NB4 (cell line): ENCODE results near the gene ETV6.

Source experiments
- DNase-seq: peaks from one replicate; pipeline ENCODE4 v3.0.0; 2010; ENCODE audit warnings: low read depth
- H3K4me3 ChIP-seq: one replicate; pipeline ENCODE4 v1.5.1; 2011; ENCODE audit warnings: mild to moderate bottlenecking, low read depth, low read length, moderate library complexity
- MYC ChIP-seq: IDR thresholded peaks from 2 replicates; pipeline ENCODE4 v1.6.1; 2011; ENCODE audit warnings: low read depth, low read length
- POLR2A ChIP-seq: IDR thresholded peaks from 2 replicates; pipeline ENCODE4 v1.6.1; 2011; ENCODE audit warnings: mild to moderate bottlenecking; ENCODE audit not compliant: insufficient read length; ENCODE audit errors: extremely low read depth
- TF ChIP-seq, protein P1 (sequence below): IDR thresholded peaks from 2 replicates; pipeline ENCODE4 v1.6.1; 2011; ENCODE audit warnings: low read depth, low read length
- TF ChIP-seq, protein P2 (sequence below): IDR thresholded peaks from one replicate; pipeline ENCODE4 v1.5.1; 2012; ENCODE audit warnings: low read depth, low read length

ETV6 gene

DNA sequence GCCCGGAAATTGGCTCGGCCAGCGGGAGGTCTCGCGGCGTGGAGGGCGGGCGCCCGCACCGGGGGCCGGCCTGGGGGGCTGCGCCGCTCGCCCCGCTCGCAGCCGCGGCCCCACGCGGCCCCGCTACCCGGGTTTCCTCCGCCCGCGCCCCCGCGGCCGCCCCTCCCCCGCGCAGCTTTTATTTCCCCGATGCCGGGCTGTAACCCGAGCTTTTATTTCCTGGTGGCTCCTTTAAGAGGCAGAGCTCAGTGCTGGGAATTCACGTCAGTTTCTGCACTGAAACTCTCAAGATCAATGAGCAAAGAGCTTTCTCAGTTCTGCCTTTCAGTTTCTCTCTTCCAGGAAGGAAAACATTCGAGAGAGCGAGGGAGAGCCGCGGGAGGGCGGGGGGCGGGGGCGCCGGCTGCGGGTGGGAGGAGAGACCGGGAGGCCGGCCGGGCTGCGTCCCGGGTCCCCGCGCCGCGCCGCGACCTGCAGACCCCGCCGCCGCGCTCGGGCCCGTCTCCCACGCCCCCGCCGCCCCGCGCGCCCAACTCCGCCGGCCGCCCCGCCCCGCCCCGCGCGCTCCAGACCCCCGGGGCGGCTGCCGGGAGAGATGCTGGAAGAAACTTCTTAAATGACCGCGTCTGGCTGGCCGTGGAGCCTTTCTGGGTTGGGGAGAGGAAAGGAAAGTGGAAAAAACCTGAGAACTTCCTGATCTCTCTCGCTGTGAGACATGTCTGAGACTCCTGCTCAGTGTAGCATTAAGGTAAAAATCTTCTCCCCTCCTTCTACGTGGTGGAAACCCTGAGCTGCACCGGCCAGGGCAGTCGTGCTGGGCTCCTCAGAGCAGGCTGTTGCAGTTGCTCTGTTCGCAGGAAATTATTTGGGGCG lies at the start of gene ETV6:
Gene ETV6 (plus strand): TSS at position 262 of the 873 bp plus-strand sequence. CDS start 454 bp downstream, at position 716.
- H3K4me3 ChIP-seq: peak within 1 kb of the TSS; percentile 82
- TF ChIP-seq, protein P1, sequence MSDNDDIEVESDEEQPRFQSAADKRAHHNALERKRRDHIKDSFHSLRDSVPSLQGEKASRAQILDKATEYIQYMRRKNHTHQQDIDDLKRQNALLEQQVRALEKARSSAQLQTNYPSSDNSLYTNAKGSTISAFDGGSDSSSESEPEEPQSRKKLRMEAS: no peak
- peak; percentile 17 for TF ChIP-seq POLR2A
- TF ChIP-seq MYC: 0 out of 2 replicates have a peak, but pooled peaks have one; percentile 24
- DNase-seq: peak; percentile 89

DNA sequence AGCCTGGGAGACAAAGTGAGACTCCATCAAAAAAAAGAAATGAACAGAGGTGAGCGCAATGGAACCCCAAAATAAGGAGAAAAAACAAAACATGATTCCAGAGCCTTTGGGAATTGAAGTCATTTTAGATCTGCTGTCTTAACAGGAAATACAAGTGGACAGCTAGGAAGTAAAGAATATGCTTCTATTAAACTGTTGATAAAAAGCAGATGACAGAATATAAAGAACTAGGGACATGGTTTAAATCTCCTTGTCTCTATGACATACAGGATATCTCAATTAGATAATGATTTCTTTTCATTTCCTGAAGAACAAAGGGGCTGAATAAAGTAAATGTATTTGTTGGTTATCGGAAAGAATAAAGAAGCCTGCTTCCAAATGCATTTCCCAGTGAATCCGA lies 49.3 kb upstream of the ETV6 start:
- TF ChIP-seq, protein P1: no peak
- no peak for TF ChIP-seq POLR2A
- no peak for TF ChIP-seq MYC
- TF ChIP-seq, protein P2, sequence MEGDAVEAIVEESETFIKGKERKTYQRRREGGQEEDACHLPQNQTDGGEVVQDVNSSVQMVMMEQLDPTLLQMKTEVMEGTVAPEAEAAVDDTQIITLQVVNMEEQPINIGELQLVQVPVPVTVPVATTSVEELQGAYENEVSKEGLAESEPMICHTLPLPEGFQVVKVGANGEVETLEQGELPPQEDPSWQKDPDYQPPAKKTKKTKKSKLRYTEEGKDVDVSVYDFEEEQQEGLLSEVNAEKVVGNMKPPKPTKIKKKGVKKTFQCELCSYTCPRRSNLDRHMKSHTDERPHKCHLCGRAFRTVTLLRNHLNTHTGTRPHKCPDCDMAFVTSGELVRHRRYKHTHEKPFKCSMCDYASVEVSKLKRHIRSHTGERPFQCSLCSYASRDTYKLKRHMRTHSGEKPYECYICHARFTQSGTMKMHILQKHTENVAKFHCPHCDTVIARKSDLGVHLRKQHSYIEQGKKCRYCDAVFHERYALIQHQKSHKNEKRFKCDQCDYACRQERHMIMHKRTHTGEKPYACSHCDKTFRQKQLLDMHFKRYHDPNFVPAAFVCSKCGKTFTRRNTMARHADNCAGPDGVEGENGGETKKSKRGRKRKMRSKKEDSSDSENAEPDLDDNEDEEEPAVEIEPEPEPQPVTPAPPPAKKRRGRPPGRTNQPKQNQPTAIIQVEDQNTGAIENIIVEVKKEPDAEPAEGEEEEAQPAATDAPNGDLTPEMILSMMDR: no peak
- no peak overlapping the region for H3K4me3 ChIP-seq
- no peak for DNase-seq

DNA sequence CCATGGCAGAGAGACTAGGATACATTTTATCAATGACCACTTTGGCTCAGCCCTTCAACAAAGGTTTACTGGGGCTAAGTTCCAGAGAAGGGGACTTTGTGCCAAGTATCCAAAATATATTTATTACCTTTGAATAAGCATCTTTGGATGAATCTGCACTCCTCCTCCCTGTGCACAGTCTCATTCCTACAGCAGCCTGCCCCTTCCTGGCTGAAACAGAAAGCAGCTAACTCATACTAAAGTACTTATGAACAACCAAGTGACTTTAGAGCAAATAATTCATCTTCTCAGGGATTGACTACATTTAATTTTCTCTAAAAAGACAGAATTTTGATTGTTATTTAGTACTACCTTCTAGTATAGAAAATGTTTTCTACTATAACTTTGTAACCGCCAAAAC lies 47.8 kb upstream of the ETV6 start:
- DNase-seq: no peak
- no peak overlapping the region for H3K4me3 ChIP-seq
- no peak for TF ChIP-seq MYC
- TF ChIP-seq, protein P1: no peak
- no peak for TF ChIP-seq POLR2A
- TF ChIP-seq, protein P2: no peak

GRCh38 chr12:11607313-11608081 lies 42.0 kb upstream of the ETV6 start:
- no peak overlapping the region for H3K4me3 ChIP-seq
- DNase-seq: no peak
- TF ChIP-seq, protein P1: no peak
- TF ChIP-seq MYC (no peak), POLR2A (no peak)
- TF ChIP-seq, protein P2: no peak

GRCh38 chr12:11609045-11609444 lies 40.4 kb upstream of the ETV6 start:
- TF ChIP-seq, protein P2: no peak
- no peak for TF ChIP-seq POLR2A
- TF ChIP-seq, protein P1: no peak
- no peak for TF ChIP-seq MYC
- DNase-seq: no peak
- H3K4me3 ChIP-seq: no peak overlapping the region

DNA sequence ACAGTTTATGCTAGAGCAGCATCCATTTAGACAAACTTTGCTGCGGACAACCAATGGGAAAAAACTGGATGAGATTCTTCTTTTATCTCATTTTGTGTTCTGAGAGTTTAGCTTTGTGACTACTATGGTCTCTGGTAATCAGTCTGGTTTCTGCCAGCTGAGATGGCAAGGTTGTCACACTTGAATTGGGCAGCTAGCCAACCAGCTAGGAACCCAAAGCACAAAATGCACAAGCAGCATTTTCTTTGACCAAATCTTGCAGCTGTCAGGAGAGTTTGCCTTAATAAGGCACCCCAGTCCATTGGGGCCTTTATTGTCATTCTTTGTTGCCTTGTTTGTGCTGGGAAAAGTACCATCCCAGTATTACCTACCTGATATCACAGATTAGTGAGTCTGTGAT lies 34.0 kb upstream of the ETV6 start:
- TF ChIP-seq POLR2A (no peak), MYC (no peak)
- TF ChIP-seq, protein P2: no peak
- TF ChIP-seq, protein P1: no peak
- H3K4me3 ChIP-seq: no peak overlapping the region
- DNase-seq: no peak
